AG04449 (cell line): ENCODE measurements around the gene CDH20.

Experiments
- CTCF ChIA-PET: fragments of 350-600 bp; formaldehyde crosslinking; extraction: SDS; loops from one replicate; lab custom pipeline; 2021; ENCODE audit warnings: antibody characterized with exemption; lab: Yijun Ruan, JAX
- POLR2A ChIA-PET: fragments of 400-600, 350-600 bp; formaldehyde crosslinking; extraction: SDS; loops from one replicate; lab custom pipeline; 2020; ENCODE audit warnings: antibody characterized with exemption, inconsistent platforms; lab: Yijun Ruan, JAX
- DNase-seq: peaks from one replicate; pipeline ENCODE4 v3.0.0-alpha.2; 2010; ENCODE audit warnings: low read depth, low spot score
- H3K4me3 ChIP-seq: 2 replicates; pipeline ENCODE4 v1.5.1; 2011; ENCODE audit warnings: low read depth, mild to moderate bottlenecking, control low read depth, low read length
- CTCF ChIP-seq: IDR thresholded peaks from one replicate; pipeline ENCODE4 v1.5.1; 2011; ENCODE audit warnings: mild to moderate bottlenecking, moderate library complexity, low read length, control low read depth, inconsistent platforms; ENCODE audit not compliant: insufficient read depth; ENCODE audit errors: missing control alignments

The CDH20 gene

GRCh38 chr18:61329398-61329797, 3.8 kb upstream of the CDH20 start:
- DNase-seq: no peak
- ChIA-PET CTCF (interaction anchor here (15.1 kb wide), 1 partner anchor 174 kb away, joined by 596 read pairs; no protein-coding TSS in a partner anchor), POLR2A (no interaction called here)
- no peak for TF ChIP-seq CTCF
- no peak overlapping the region for H3K4me3 ChIP-seq

GRCh38 chr18:61331051-61331450, 2.2 kb upstream of the CDH20 start:
- ChIA-PET POLR2A (no interaction called here), CTCF (interaction anchor here (0.6 to 4.8 kb wide), 4 partner anchors 9 to 521 kb away, joined by 3 to 19 read pairs (median 10); no protein-coding TSS in a partner anchor)
- TF ChIP-seq CTCF: no peak

GRCh38 chr18:61333746-61334490, 688 bp downstream of the CDH20 start:
- H3K4me3 ChIP-seq: peak overlapping the region; percentile 48
- TF ChIP-seq CTCF: no peak
- POLR2A ChIA-PET: no interaction called here
- CTCF ChIA-PET: interaction anchor here (2.4 to 4.8 kb wide), 2 partner anchors 12 to 168 kb away, joined by 15 to 17 read pairs; no protein-coding TSS in a partner anchor
- DNase-seq: no peak

More at GRCh38 chr18:61331051-61331450, 2.2 kb upstream of the CDH20 start:
- H3K4me3 ChIP-seq: no peak overlapping the region
- no peak for DNase-seq

DNA sequence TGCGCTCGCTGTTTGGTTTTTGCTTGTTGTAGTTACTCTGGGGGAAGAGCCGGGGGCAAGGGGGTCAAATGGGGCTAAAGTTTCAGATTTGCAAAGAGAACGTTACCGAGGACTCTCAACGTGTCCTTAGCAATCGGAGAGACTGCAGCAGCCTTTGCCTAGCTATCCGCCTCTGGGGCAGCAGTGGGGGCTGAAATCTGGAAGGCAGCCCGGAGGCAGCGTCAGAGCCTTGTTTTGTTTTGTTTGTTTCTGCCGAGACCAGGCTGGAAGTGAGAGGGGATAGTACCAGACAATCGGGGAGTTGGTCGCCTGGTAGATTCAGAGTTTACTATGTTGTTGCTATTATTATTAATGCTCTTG, 1.2 kb downstream of the CDH20 start:
- peak overlapping the region; percentile 48 for H3K4me3 ChIP-seq
- TF ChIP-seq CTCF: no peak
- ChIA-PET POLR2A (no interaction called here), CTCF (interaction anchor here (2.4 to 4.8 kb wide), 2 partner anchors 12 to 168 kb away, joined by 15 to 17 read pairs; no protein-coding TSS in a partner anchor)
- DNase-seq: no peak

DNA sequence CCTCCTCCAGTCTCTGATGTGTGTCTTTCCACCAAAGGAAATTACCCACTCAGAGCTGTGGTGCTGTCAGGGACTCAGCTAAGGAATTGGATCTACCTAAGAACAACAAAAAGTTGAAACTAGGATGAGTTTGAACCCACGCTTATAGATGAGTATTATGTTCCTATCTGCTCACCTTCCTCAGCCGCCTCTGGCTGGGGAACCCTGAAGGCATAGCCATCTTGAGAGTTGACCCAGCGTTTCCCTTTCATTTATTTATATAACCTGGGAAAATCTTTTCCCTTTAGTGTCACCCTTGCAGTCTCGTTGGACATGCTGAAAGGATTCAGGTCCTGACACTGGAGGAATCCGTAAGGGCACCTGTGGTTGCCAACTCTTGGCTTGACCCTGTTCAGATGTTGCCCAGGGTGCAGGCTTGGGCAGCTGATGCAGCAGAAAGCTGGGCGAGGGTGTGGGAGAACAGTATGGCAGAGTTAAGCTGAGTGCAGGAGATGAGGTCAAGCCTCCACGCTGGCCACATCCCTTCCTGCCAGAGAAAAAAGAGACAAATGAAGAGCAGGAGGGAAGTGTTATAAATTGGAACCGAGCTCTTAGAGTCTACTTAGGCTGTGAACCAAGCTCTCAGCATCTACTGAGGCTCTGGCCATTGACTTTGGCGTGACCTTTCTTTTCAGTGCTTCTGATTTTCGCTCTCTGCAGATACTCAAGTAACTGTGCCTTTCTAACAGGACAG, 1.9 kb downstream of the CDH20 start:
- ChIA-PET CTCF (interaction anchor here (2.4 to 4.8 kb wide), 2 partner anchors 13 to 167 kb away, joined by 15 to 17 read pairs; no protein-coding TSS in a partner anchor), POLR2A (no interaction called here)
- no peak overlapping the region for H3K4me3 ChIP-seq
- no peak for DNase-seq
- no peak for TF ChIP-seq CTCF
